NCI-H748 (cell line): ENCODE results near the gene CDC37.

Experiments
- DNase-seq: peaks from one replicate; lab custom pipeline; 2025; ENCODE audit not compliant: unreplicated experiment; lab: John Stamatoyannopoulos, UW

The CDC37 gene

DNA sequence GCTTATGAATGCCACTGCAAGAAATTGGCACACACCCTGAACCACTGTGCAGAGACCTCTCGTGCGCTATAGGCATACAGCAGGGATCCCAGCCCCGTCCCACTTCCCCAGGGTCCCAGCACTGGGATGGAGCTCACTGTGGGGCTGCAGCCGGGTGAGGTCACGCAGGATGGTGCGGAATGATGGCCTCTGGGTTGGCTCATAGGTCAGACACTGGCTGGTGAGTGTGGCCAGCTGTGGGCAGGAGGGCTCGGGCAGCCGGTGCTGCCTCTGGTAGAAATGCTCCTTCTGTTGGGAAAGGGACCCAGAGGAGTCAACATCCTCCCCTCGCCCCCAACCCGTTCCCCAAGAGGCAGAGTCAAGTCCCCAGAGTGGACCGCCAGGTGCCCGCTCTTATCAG is 46.9 kb downstream of the CDC37 start:
- no peak for DNase-seq

DNA sequence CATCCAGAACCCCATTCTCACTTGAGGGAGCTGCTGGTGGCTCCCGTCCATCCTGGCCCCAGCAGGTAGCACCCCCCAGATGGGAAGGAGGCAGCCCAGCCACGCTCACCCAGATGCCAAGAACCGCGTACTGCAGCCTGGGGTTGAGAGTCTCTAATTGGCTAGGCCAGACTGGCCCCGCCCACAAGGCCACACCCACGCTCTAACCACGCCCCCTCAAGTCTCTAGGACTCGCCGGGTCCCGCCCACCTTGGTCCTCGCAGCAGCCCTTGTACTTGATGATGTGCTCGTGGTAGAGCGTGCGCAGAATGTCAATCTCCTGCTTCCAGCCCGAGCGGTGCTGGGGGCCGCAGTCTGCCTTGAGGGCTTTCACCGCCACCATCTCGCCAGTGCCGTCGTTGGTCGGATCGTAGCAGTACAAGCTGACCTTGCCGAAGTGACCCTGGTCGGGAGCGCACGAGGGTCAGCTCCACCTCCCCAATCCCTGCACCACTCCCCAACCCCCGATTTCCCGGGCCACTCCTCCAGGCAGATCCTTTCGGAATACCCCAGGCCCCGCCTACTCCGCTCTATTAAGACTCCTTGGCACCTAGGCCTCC is 49.5 kb downstream of the CDC37 start:
- DNase-seq, result no peak

DNA sequence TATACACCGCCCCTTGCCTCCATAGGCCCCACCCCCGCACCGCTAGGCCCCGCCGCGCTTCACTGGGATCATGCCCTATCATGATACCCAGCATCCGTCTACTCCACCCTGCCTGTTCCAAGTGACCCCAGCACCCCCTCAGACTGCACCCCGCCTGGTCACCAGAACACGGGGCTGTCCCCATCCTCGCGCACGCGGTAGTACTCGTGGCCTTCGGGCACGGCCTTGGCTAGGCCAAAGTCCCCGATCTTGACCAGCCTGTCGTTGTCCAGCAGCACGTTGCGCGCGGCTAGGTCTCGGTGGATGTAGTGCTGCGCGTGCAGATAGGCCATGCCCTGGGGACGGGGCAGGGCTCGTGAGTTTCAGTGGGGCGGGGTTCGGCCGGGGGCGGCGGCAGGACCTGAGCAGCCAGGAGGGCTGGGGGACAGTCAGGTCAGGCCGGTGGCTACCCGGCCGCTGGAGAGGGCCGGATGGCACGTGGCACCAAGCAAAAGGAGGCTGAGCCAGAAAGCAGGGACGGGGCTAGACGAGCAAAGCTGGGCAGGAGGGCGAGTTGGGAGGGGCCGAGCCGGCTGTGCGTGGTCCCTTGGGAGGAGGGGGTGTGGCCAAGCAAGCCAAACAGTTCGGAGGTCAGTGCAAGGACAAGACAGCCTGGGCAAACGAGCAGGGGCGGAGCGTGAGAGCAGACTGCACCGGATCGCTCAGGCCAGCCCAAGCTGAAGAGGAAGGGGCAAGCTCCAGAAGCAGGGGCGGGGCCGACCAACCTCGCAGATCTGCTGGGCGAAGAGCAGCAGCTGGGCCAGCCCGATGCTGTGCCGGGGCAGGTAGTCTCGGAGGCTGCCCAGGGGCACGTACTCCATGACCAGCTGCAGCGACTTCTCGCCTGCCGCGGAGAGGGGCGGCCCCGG is 50.3 kb downstream of the CDC37 start:
- DNase-seq, result no peak

- no peak for DNase-seq
Observed at GRCh38 chr19:10346509-10346908, 56.8 kb downstream of the CDC37 start.

DNA sequence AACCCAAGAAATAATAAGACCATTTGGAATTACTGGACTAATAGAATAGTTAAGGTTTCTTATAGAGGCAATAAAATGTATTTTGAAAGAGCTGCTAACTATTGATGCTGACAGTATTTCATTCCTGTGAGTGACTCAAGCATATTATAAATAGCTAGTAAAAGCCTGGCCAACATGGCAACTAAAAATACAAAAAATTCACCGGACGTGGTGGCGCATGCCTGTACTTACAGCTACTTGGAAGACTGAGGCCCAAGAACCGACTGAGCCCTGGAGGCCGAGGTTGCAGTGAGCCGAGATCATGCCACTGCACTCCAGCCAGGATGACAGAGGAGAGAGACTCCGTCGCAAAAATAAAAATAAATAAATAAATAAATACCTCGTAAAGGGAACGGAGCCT is 58.6 kb downstream of the CDC37 start:
- DNase-seq, result no peak

GRCh38 chr19:10343495-10343894 is 59.8 kb downstream of the CDC37 start:
- DNase-seq, result no peak
